Fibroblast of lung (primary cell): ENCODE results near the gene MAP2K6. TPM values are rescaled to one million over a fixed set of nuclear protein-coding genes. Genes with fewer than 3 reads are reported as not detected.

Experiments used
- DNase-seq, 2 donors: peaks; one replicate each; pipeline versions ENCODE4 v3.0.0 to v3.0.0-alpha.2; 2010; ENCODE audit warnings: low read depth in 2 of 2
- H2AFZ ChIP-seq: 2 replicates; pipeline ENCODE4 v1.5.1; 2012; ENCODE audit warnings: low read length, control low read depth, inconsistent platforms
- H3K27ac ChIP-seq: 2 replicates; pipeline ENCODE4 v1.5.1; 2011; ENCODE audit warnings: low read length, control low read depth; ENCODE audit not compliant: insufficient read depth
- H3K27me3 ChIP-seq: 2 replicates; pipeline ENCODE4 v1.5.1; 2011; ENCODE audit warnings: mild to moderate bottlenecking, low read length; ENCODE audit not compliant: control insufficient read depth, insufficient read depth
- H3K36me3 ChIP-seq: 2 replicates; pipeline ENCODE4 v1.5.1; 2011; ENCODE audit warnings: low read length; ENCODE audit not compliant: control insufficient read depth, insufficient read depth
- H3K4me1 ChIP-seq: 2 replicates; pipeline ENCODE4 v1.5.1; 2011; ENCODE audit warnings: low read length; ENCODE audit not compliant: control insufficient read depth, insufficient read depth; ENCODE audit errors: extremely low read depth
- H3K4me2 ChIP-seq: 2 replicates; pipeline ENCODE4 v1.5.1; 2011; ENCODE audit warnings: low read length, control low read depth; ENCODE audit not compliant: insufficient read depth; ENCODE audit errors: extremely low read depth
- H3K4me3 ChIP-seq, 4 experiments: fragments of 200-600 bp in 1 of 4; sonication (generic) in 1 of 4; replicated peaks in 1 of 4; 2 replicates each; pipeline ENCODE4 v1.5.1; 2011 to 2016; ENCODE audit warnings: low read length in 4 of 4, low read depth in 3 of 4, mild to moderate bottlenecking in 3 of 4, control low read depth in 2 of 4, inconsistent platforms in 1 of 4, mixed read lengths in 1 of 4; ENCODE audit not compliant: insufficient read depth in 1 of 4; ENCODE audit errors: control extremely low read depth in 1 of 4
- H3K79me2 ChIP-seq: 2 replicates; pipeline ENCODE4 v1.5.1; 2012; ENCODE audit warnings: mild to moderate bottlenecking, low read length, inconsistent platforms; ENCODE audit not compliant: control insufficient read depth, insufficient read depth
- H3K9ac ChIP-seq: 2 replicates; pipeline ENCODE4 v1.5.1; 2011; ENCODE audit warnings: mild to moderate bottlenecking, low read length, control low read depth; ENCODE audit not compliant: insufficient read depth
- H3K9me3 ChIP-seq: 2 replicates; pipeline ENCODE4 v1.5.1; 2012; ENCODE audit warnings: low read depth, low read length; ENCODE audit not compliant: control insufficient read depth, insufficient read depth
- H4K20me1 ChIP-seq: 2 replicates; pipeline ENCODE4 v1.5.1; 2011; ENCODE audit warnings: low read length; ENCODE audit not compliant: control insufficient read depth, insufficient read depth; ENCODE audit errors: extremely low read depth
- EZH2 ChIP-seq: IDR thresholded peaks from 2 replicates; pipeline ENCODE4 v1.5.1; 2012; ENCODE audit warnings: low read length, control low read depth, mild to moderate bottlenecking; ENCODE audit errors: missing control alignments
- polyA plus RNA-seq, 2 donors: library from polyadenylated mRNA; depleted of rRNA in 1 of 2; stranded (reverse) in 1 of 2; unstranded in 1 of 2; fragments of >200 nt; gene quantifications; 2 replicates each; pipeline ENCODE4 v1.2.1, GENCODE V29; 2011 to 2012; ENCODE audit warnings: missing spikeins in 1 of 2
- total RNA-seq: library from RNA; depleted of rRNA; stranded (reverse); fragments of >200 nt; gene quantifications from 2 replicates; pipeline ENCODE4 v1.2.1, GENCODE V29; 2014
- TF ChIP-seq, protein P1 (sequence below), 2 donors: IDR thresholded peaks in 1 of 2; conservative IDR thresholded peaks in 1 of 2; 1 replicate in 1 of 2; 2 replicates in 1 of 2; pipeline ENCODE4 v1.5.1; 2011 to 2012; ENCODE audit warnings: low read length in 2 of 2, control low read depth in 1 of 2, inconsistent platforms in 1 of 2, low read depth in 1 of 2, mild to moderate bottlenecking in 1 of 2

The MAP2K6 gene
- total and polyA plus RNA-seq, 2 donors (not counting 1 experiment from before 2014, with no cell fraction given) = 2.7 to 39.5 TPM

DNA sequence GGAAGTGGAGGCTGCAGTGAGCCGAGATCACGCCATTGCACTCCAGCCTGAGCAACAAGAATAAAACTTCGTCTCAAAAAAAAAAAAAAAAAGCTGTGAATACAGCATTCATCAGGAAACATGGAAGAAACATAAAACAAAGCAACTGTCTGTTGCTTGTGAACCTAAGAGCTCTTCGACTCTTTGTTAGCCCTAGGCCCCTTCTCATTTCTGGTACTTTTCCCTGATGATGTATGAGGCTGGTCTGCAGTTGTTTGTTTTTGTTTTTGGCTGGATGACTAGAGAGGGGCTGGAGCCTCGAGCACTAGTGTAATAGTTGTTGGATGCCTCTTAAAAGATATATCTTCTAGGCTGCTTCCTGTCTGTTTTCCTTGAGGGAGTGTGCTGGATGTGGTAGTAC, 113.5 kb downstream of the MAP2K6 start:
- H3K9me3 ChIP-seq = no peaks in the 10 kb centered on the region
- no peak overlapping the region for H3K4me3 ChIP-seq
- no peak overlapping the region for H3K9ac ChIP-seq
- H3K27me3 ChIP-seq = no peaks in the 10 kb centered on the region
- no peak for DNase-seq
- H3K36me3 ChIP-seq = no peaks in the 10 kb centered on the region
- H3K4me2 ChIP-seq = no peak overlapping the region
- no peaks in the 10 kb centered on the region for H4K20me1 ChIP-seq
- H3K79me2 ChIP-seq = no peaks in the 10 kb centered on the region
- no peaks in the 10 kb centered on the region for H3K4me1 ChIP-seq
- no peak overlapping the region for H2AFZ ChIP-seq
- H3K27ac ChIP-seq = no peak overlapping the region
- no peak for TF ChIP-seq EZH2
- TF ChIP-seq, protein P1, sequence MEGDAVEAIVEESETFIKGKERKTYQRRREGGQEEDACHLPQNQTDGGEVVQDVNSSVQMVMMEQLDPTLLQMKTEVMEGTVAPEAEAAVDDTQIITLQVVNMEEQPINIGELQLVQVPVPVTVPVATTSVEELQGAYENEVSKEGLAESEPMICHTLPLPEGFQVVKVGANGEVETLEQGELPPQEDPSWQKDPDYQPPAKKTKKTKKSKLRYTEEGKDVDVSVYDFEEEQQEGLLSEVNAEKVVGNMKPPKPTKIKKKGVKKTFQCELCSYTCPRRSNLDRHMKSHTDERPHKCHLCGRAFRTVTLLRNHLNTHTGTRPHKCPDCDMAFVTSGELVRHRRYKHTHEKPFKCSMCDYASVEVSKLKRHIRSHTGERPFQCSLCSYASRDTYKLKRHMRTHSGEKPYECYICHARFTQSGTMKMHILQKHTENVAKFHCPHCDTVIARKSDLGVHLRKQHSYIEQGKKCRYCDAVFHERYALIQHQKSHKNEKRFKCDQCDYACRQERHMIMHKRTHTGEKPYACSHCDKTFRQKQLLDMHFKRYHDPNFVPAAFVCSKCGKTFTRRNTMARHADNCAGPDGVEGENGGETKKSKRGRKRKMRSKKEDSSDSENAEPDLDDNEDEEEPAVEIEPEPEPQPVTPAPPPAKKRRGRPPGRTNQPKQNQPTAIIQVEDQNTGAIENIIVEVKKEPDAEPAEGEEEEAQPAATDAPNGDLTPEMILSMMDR (conservative IDR thresholded peaks at IDR 0.05 in 1 of 2, IDR thresholded peaks at IDR 0.05 in 1 of 2; ENCODE audit: low read depth in 1 of 2, low read length in 2 of 2) = no peak

DNA sequence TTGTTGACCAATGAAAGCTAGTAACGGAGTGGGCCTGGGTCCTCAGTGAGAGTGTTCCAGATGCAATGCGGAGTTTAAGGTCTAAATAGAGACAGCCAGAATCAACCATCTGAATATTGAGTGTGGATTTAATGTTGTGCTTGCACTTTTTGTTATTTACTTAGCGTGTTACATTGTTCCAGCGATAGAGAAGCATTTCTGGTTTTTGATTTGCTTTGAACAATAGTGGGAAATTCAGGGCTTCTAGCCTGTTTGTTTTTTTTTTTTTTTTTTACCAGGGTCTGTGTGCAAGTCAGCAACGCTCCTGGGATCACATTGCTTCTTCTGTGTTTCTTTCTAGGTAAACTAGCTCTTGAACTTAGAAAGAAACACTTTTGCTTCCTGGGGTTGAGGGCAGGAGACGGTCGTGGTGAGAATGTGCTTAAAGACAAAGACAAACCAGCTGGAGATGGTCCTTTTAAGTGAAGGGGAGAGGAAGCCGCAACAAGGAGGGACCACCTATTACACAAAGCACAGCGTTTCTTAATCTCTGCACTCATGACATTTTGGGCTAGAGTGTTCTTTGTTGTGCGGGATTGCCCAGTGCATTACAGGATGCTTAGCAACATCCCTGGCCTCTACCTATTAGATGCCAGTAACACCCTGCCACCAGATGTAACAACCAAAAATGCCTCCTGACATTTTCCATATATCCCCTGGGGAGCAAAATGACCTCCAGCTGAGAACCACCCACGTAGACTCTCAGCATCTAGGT, 119.2 kb downstream of the MAP2K6 start:
- H3K27ac ChIP-seq = no peak overlapping the region
- no peak for TF ChIP-seq EZH2
- TF ChIP-seq, protein P1 (conservative IDR thresholded peaks at IDR 0.05 in 1 of 2, IDR thresholded peaks at IDR 0.05 in 1 of 2; ENCODE audit: low read depth in 1 of 2, low read length in 2 of 2) = no peak
- H3K9ac ChIP-seq = no peak overlapping the region
- H3K27me3 ChIP-seq = no peaks in the 10 kb centered on the region
- H3K4me1 ChIP-seq = no peaks in the 10 kb centered on the region
- H3K4me3 ChIP-seq = no peak overlapping the region
- H2AFZ ChIP-seq = no peak overlapping the region
- H3K79me2 ChIP-seq = no peaks in the 10 kb centered on the region
- H3K4me2 ChIP-seq = no peak overlapping the region
- H4K20me1 ChIP-seq = no peaks in the 10 kb centered on the region
- no peaks in the 10 kb centered on the region for H3K36me3 ChIP-seq
- DNase-seq = no peak
- no peaks in the 10 kb centered on the region for H3K9me3 ChIP-seq

DNA sequence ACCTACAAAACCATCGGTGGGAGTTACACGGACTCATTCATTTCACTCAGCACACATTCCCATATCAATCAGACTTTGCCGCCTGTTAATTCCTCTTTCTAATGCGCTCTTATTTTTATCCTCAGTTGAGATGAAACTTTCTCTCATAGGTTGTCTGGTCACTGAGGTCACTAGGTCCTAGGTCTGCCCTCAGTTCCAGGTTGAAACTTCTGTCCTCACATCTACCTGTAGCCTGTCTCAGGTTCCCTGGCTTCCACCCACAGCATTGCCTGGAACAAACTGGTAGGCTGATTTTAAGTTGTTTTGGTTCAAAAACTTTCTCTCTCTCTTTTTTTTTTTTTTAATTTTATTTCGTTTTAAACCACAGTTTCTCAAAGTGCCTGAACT, 119.7 kb downstream of the MAP2K6 start:
- Histone ChIP-seq H3K27ac (no peak overlapping the region), H3K27me3 (no peaks in the 10 kb centered on the region), H3K4me1 (no peaks in the 10 kb centered on the region), H3K4me3 (no peak overlapping the region), H3K9ac (no peak overlapping the region), H4K20me1 (no peaks in the 10 kb centered on the region), H3K36me3 (no peaks in the 10 kb centered on the region), H3K9me3 (no peaks in the 10 kb centered on the region), H3K79me2 (no peaks in the 10 kb centered on the region), H3K4me2 (no peak overlapping the region), H2AFZ (no peak overlapping the region)
- no peak for DNase-seq
- TF ChIP-seq, protein P1 (conservative IDR thresholded peaks at IDR 0.05 in 1 of 2, IDR thresholded peaks at IDR 0.05 in 1 of 2; ENCODE audit: low read depth in 1 of 2, low read length in 2 of 2) = no peak
- no peak for TF ChIP-seq EZH2
